ENCODE measurements around the gene ARID1B. TPM values are rescaled to one million over a fixed set of nuclear protein-coding genes. Genes with fewer than 3 reads are reported as not detected.

Gene ARID1B
- polyA plus RNA-seq, 1 donor from 2014 or later: 21.9 TPM

- no peaks in the 10 kb centered on the region for H3K27me3 Mint-ChIP-seq
- peaks cover 45 to 64% (median 51%) of the 10 kb centered on the region in 3 donors for H3K4me1 Mint-ChIP-seq
- no peaks in the 10 kb centered on the region for H3K36me3 Mint-ChIP-seq
- no peaks in the 10 kb centered on the region for H3K9me3 Mint-ChIP-seq
- no peak overlapping the region for H3K4me3 Mint-ChIP-seq
- H3K27ac Mint-ChIP-seq: peak overlapping the region in 2 of 3 donors; percentile 9 to 22
Observed at GRCh38 chr6:156887623-156888269, 110.6 kb downstream of the ARID1B start.

- H3K4me3 Mint-ChIP-seq: no peak overlapping the region
- no peaks in the 10 kb centered on the region for H3K9me3 Mint-ChIP-seq
- no peaks in the 10 kb centered on the region for H3K36me3 Mint-ChIP-seq
- peaks cover 38 to 56% (median 48%) of the 10 kb centered on the region in 3 donors for H3K4me1 Mint-ChIP-seq
- H3K27ac Mint-ChIP-seq: peak overlapping the region in 1 of 3 donors; percentile 59
- no peaks in the 10 kb centered on the region for H3K27me3 Mint-ChIP-seq
Observed at GRCh38 chr6:156889469-156889868, 112.3 kb downstream of the ARID1B start.

GRCh38 chr6:156889986-156890385 lies 112.8 kb downstream of the ARID1B start:
- Mint-ChIP-seq H3K36me3 (no peaks in the 10 kb centered on the region), H3K4me3 (no peak overlapping the region), H3K27ac (peak overlapping the region in 1 of 3 donors; percentile 59), H3K4me1 (peaks cover 39 to 56% (median 52%) of the 10 kb centered on the region in 3 donors), H3K27me3 (no peaks in the 10 kb centered on the region), H3K9me3 (no peaks in the 10 kb centered on the region)

DNA sequence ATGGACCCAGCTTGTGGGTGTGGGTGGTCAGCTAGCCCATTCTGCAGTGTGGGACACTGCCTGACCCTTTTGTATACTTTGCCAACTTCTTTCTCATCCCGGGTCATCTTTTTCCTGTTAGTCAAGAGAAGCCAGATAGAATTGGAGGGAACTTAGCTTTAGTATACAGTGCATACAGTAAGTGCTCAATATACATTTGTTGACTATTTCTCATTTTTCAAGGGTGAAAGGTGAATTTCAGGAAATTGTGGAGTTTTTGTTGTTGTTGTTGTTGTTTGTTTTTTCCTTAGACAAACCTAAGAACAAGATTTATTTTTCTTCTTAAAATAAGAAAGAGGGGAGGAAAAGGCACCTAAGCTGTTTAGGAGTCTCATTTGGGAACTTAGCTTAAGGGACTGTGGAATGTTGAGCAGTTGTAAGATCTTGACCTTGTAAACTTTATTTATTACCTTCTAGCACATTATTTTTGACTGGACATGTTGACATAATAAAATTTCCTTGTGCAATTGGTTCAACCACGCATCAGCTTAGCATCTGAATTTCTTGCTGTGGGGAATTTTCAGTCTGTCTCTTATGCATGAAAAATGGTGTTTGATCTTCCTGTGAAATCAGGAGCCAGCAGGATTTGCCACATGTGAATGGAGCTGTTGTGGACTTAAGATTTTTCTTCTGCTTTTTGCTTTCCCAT lies 113.6 kb downstream of the ARID1B start:
- no peaks in the 10 kb centered on the region for H3K36me3 Mint-ChIP-seq
- H3K27me3 Mint-ChIP-seq: no peaks in the 10 kb centered on the region
- peak overlapping the region in 1 of 3 donors; percentile 48 for H3K27ac Mint-ChIP-seq
- peaks cover 40 to 52% (median 47%) of the 10 kb centered on the region in 3 donors for H3K4me1 Mint-ChIP-seq
- no peak overlapping the region for H3K4me3 Mint-ChIP-seq
- H3K9me3 Mint-ChIP-seq: no peaks in the 10 kb centered on the region

- H3K27ac Mint-ChIP-seq: no peak overlapping the region
- peaks cover 0 to 1% (median 0%) of the 10 kb centered on the region in 3 donors for H3K9me3 Mint-ChIP-seq
- peaks cover 2% of the 10 kb centered on the region for H3K36me3 Mint-ChIP-seq
- H3K4me3 Mint-ChIP-seq: peak overlapping the region in 1 of 4 donors; percentile 14
- peaks cover 38 to 47% (median 40%) of the 10 kb centered on the region in 3 donors for H3K4me1 Mint-ChIP-seq
- no peaks in the 10 kb centered on the region for H3K27me3 Mint-ChIP-seq
Observed at GRCh38 chr6:156897907-156898531, 120.8 kb downstream of the ARID1B start.

DNA sequence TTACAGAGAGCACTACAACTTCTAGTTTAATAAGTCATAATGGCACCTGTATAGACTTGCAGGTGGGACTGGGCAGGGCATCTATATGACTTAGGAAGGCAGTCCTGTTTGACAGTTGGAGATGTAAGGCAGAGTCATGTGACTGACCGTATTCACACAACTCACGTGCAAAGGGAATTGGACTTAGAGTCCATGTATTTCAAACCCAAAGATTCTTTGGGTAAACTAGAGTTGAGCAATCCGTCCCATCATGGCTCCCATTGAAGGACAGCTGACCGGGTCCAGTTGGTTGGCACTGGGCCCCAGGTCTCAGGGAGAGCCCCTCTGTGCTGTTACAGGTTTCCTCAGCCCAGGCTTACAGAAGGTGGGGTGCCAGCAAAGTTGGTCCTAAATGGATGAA lies 121.9 kb downstream of the ARID1B start:
- peaks cover 0 to 1% (median 0%) of the 10 kb centered on the region in 3 donors for H3K9me3 Mint-ChIP-seq
- H3K27ac Mint-ChIP-seq: peak overlapping the region in 2 of 3 donors; percentile 10 to 34
- peaks cover 38 to 44% (median 43%) of the 10 kb centered on the region in 3 donors for H3K4me1 Mint-ChIP-seq
- H3K36me3 Mint-ChIP-seq: peaks cover 2% of the 10 kb centered on the region
- no peaks in the 10 kb centered on the region for H3K27me3 Mint-ChIP-seq
- no peak overlapping the region for H3K4me3 Mint-ChIP-seq

DNA sequence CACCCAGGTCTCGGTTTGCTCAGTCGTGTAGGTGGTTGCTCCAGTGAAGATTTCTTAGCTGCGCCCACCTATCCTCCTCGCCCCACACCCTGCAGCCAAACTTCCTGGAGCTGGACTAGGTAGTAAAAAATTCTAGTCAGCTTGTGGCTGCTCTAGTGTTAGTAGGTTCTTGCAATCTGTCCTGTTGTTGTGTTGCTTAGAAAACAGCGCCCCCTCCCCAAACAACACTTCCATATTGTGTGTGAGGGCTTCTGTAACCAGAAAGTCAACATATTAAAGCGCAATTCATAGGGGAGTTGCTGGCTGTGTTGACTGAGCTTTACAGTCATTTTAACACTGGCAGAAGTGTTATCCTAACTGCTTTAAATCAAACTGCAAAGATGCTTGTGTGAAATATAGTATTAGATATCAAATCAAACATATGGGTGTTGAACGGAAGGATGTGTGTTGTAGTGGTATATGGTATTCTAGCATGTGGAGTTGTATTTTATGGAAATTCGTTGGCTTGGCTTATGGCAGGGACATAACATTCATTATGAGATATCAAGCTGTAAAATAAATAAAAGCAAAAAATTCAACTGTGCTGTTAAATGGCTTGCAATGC lies 122.5 kb downstream of the ARID1B start:
- no peak overlapping the region for H3K4me3 Mint-ChIP-seq

GRCh38 chr6:156900292-156900691 lies 123.1 kb downstream of the ARID1B start:
- Mint-ChIP-seq H3K36me3 (peaks cover 2% of the 10 kb centered on the region), H3K27me3 (no peaks in the 10 kb centered on the region), H3K27ac (peak overlapping the region in 2 of 3 donors; percentile 0 to 67), H3K9me3 (peaks cover 0 to 1% (median 0%) of the 10 kb centered on the region in 3 donors), H3K4me1 (peaks cover 31 to 38% (median 38%) of the 10 kb centered on the region in 3 donors), H3K4me3 (no peak overlapping the region)

More for the DNA sequence above, 122.5 kb downstream of the ARID1B start:
- Mint-ChIP-seq H3K9me3 (peaks cover 0 to 1% (median 0%) of the 10 kb centered on the region in 3 donors), H3K4me1 (peaks cover 36 to 42% (median 40%) of the 10 kb centered on the region in 3 donors), H3K36me3 (peaks cover 2% of the 10 kb centered on the region), H3K27ac (peak overlapping the region in 2 of 3 donors; percentile 0 to 34), H3K27me3 (no peaks in the 10 kb centered on the region)

- Mint-ChIP-seq H3K27me3 (no peaks in the 10 kb centered on the region), H3K4me1 (peaks cover 25 to 38% (median 38%) of the 10 kb centered on the region in 3 donors), H3K36me3 (peaks cover 4% of the 10 kb centered on the region), H3K27ac (peak overlapping the region in 1 of 3 donors; percentile 31), H3K9me3 (peaks cover 0 to 1% (median 0%) of the 10 kb centered on the region in 3 donors), H3K4me3 (peak overlapping the region in 1 of 4 donors; percentile 13)
Observed at GRCh38 chr6:156901309-156902019, 124.3 kb downstream of the ARID1B start.

DNA sequence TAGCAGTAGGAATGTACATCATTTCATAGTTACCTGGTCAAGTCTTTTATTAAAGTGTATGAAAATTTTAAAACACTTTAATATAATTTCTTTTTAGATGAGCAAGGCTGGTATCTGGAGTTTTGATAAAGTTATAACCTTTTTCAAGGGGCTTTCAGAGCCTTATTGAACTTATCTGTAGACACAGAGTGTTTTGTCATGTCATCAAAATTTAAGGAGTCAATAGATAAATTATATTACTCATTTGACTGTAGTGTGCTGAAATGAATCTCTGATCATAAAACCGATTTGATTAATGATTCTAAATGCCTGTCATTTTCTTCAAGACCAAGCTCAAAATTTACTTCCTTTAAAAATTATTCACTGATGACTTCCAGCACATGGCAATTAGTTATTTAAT lies 125.6 kb downstream of the ARID1B start:
- no peaks in the 10 kb centered on the region for H3K9me3 Mint-ChIP-seq

GRCh38 chr6:156904176-156904967 lies 127.2 kb downstream of the ARID1B start:
- peaks cover 11% of the 10 kb centered on the region for H3K36me3 Mint-ChIP-seq
- H3K4me1 Mint-ChIP-seq: peaks cover 24 to 53% (median 40%) of the 10 kb centered on the region in 3 donors
- no peak overlapping the region for H3K27ac Mint-ChIP-seq
- H3K27me3 Mint-ChIP-seq: no peaks in the 10 kb centered on the region
- H3K4me3 Mint-ChIP-seq: no peak overlapping the region
- no peaks in the 10 kb centered on the region for H3K9me3 Mint-ChIP-seq

More for the DNA sequence above, 125.6 kb downstream of the ARID1B start:
- Mint-ChIP-seq H3K36me3 (peaks cover 8% of the 10 kb centered on the region), H3K4me3 (no peak overlapping the region), H3K27me3 (no peaks in the 10 kb centered on the region), H3K4me1 (peaks cover 26 to 47% (median 45%) of the 10 kb centered on the region in 3 donors), H3K27ac (no peak overlapping the region)

DNA sequence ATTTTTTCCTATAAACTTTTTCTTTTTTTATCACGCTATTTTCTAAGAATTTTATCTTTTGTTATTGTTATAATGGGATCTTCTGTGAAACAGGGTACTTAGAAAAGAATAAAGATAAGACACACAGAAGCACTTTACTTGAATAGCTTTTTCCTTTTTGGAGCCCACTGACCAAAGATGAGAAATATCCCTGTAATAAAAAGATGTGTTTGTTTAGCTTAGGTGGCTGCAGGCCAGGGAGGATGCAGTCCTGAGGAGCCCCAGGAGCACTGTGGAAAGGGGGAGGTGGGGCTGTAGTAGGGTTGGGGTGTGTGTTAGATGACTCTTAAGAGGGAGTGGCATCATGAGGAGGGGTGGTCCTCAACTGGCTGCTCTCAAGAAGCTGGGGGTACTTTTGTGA lies 128.6 kb downstream of the ARID1B start:
- Mint-ChIP-seq H3K27me3 (no peaks in the 10 kb centered on the region), H3K4me1 (peaks cover 28 to 51% (median 41%) of the 10 kb centered on the region in 3 donors), H3K36me3 (peaks cover 11% of the 10 kb centered on the region), H3K9me3 (no peaks in the 10 kb centered on the region), H3K27ac (peak overlapping the region in 1 of 3 donors; percentile 1), H3K4me3 (peak overlapping the region in 1 of 4 donors; percentile 29)

DNA sequence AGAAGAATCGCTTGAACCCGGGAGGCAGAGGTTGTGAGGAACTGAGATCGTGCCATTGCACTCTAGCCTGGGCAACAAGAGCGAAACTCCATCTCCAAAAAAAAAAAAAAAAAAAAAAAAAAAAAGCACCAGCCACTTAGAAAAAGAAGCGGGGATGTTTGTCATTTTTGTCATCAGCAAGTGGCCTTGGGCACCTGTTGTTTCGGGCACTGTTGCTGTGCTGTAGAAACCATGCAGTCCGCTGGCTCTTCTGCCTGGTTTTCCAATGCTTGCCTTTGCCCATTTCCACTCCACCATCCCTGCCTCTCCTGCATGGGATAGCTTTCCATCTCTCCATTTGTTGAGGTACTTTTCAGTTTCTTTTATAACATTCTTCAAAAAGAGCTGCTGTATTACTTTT lies 129.3 kb downstream of the ARID1B start:
- no peaks in the 10 kb centered on the region for H3K27me3 Mint-ChIP-seq
- H3K4me3 Mint-ChIP-seq: no peak overlapping the region
- no peak overlapping the region for H3K27ac Mint-ChIP-seq
- peaks cover 28 to 48% (median 40%) of the 10 kb centered on the region in 3 donors for H3K4me1 Mint-ChIP-seq
- no peaks in the 10 kb centered on the region for H3K9me3 Mint-ChIP-seq
- peaks cover 11% of the 10 kb centered on the region for H3K36me3 Mint-ChIP-seq

Data from IgD-negative memory B cell (primary cell).